ENCODE data around the gene FTHL17. TPM values are rescaled to one million over a fixed set of nuclear protein-coding genes. Genes with fewer than 3 reads are reported as not detected.

The FTHL17 gene
- total RNA-seq, 1 donor from 2014 or later = not detected

DNA sequence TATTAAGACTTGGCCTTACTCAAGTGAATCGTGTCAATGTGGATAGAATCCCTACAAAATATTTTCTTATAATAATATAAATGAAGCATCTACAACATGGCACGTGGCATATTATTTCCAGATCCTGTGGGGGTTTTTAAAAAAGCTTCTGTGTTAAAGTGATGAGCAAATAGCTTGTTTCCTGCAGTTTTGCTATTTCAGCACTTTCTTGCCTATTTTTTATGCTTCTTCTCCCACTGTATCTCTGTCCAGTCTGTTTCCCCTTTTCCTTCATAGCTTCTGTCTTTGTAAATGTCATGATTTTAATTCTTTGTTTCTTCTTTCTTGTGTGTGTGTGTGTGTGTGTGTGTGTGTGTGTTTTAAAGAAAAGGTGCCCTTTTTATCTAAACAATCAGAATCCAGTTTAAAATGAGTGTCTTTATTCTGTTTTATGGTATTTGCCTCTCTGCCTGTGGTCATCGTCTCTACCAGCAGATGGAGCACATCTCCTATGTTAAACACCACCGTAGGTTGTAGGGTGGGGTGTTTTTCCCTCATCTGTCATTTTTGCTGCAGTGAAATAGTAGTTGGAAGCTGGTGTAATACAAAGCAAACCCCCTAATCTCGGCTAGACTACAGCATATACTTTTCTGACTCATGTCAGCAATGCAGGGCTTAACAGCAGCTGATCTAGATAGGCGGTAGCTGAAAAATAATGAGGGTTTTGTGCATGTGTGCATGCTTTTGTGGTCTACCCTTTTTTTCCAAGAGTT lies 33.1 kb downstream of the FTHL17 start:
- intact Hi-C loops (cut with micrococcal nuclease) = loop anchor here (5.0 to 10.0 kb wide), 3 partner anchors 66 to 386 kb away; no protein-coding TSS in a partner anchor

DNA sequence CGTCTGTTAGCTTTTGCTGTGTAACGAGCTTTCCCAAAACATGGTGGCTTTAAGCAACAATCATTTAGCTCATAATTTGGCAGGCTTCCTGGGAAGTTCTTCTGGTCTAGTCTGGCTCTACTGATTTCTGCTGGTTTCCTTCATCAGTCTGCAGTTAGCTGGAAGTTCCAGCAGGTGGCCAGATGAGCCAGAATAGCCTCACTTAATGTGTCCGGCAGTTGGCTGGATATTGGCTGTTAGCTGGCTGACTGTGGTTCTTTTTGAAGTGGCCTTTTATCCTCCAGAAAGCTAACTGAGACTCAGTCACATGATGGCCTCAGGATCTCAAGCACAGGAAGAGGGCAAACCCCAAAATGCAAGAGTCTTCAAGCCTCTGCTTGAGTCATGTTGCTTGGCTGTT lies 34.9 kb downstream of the FTHL17 start:
- intact Hi-C loops (cut with micrococcal nuclease) = loop anchor here (5.0 to 10.0 kb wide), 3 partner anchors 65 to 388 kb away; no protein-coding TSS in a partner anchor

DNA sequence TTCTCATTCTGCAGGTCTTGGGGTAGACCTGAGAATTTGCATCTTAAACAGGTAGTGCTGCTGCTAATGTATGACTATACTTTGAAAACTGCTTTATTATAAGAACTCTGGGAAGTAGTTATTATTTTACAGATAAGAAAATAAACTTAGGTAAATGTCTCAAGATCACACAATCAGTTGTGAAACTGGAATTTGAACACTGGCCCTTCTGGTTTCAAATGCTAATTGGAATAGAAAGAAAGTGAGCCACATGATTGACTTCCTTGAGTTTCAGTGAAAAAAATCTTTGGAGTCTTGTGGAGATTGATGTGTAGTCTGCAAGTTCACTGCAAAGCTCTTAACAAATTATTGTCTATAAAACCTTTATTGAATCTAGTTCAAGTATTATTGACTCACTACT lies 44.5 kb downstream of the FTHL17 start:
- intact Hi-C loops (cut with micrococcal nuclease) = no loop called here

DNA sequence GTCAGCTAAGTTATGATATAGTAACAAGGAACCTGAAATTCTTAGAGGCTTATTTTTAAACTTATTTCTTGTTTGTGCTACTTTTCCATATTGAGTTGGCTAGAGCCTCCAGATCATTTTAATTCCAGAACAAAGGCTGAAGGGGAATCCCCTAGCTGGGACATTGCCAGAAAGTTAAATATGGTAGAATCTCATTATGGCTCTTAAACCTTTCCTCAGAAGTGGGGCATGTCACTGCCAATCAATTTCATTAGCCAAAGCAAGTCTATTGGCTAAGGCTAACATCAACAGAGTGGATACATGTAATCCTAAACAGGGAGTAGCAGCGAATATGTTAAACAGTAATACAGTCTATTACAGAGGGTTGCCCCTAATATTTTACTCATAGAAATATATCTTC lies 47.0 kb downstream of the FTHL17 start:
- intact Hi-C loops (cut with micrococcal nuclease) = no loop called here

DNA sequence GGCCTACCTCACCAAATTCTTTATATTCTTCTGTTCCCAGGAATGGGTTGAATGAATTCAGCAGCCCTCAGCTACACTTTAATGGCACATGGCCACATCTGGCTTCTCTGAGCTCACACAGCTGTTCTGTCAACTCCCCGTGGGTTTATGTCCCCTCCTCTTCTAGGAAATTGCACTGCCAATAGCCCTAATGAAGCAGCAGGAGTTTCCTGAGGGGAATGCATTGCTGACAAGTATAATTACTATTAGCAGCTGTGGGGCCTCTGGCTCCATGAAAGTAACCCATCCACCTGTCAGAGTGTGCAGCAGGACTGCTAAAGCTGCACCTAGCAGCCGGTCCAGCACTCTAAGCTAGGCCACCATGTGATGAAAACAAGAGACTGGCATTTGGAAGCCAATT lies 50.3 kb downstream of the FTHL17 start:
- intact Hi-C loops (cut with micrococcal nuclease) = no loop called here

Other genes starting within 250 kb of the FTHL17 start
- gene TAB3, start 182.8 kb downstream of the FTHL17 start, total RNA-seq = 18.4 and 19.4 TPM in 2 replicates